ENCODE measurements around the gene SLC36A4. TPM values are rescaled to one million over a fixed set of nuclear protein-coding genes. Genes with fewer than 3 reads are reported as not detected.
"Not testable (repeated sequence)": the region's sequence is repeated elsewhere in the genome, so short reads cannot be mapped to it uniquely, and the experiment has no call there.

SLC36A4 gene
- polyA plus RNA-seq (2011; rRNA removed) (4.6 and 9.6 TPM in 2 replicates), polyA minus RNA-seq (2011; rRNA and poly(A)+ RNA removed) (5.2 and 9.8 TPM in 2 replicates)

DNA sequence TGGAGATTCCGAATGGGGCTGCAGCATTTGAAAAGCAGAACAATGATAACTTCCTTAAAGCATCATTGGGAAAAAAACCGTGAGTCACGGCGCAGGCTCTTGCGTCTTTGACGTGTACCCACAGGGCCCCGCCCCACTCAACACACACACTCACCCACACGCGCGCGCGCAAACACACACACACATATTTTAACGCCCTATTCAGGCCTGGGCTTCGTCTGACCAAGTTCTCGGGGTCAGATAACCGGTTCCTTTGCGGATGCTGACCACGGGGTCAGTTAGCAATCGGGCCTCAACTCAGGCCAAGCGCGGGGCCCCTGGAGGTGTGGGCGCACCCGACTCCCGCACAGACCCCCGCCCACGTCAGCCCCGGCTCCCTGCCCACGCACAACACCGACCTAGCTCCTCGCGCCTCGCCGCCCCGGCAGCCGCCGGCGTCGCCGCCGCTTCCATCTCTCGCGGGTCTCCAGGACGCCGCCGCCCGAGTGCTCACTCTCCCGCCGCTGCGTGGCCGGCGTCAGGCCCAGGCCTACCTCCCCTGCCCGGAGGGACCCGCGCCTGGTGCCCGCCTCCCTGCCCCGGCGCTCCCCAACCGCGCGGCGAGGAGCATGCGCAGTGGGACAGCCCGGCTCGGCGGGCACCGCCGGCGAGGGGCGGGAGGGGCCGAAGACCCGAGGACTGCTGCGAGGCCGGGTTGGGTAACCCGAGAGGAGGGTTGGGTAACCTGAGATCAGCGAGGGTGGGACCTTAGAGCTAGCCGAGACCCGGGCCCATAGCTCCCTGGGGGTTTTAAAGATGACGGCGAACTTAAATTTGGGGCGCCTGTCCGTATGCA lies at the start of gene SLC36A4:
Gene SLC36A4 (minus strand): TSS at position 612 of the 835 bp plus-strand sequence. CDS start 159 bp downstream, at position 453.
- Histone ChIP-seq H3K27me3 (ENCODE audit: control insufficient read depth, insufficient read depth, low read length) (no peaks in the 10 kb centered on the region; the same call in 1 of the 2 replicates), H3K36me3 (ENCODE audit: control insufficient read depth, insufficient read depth, low read length) (no peaks in the 10 kb centered on the region), H3K4me3 (ENCODE audit: low read depth, low read length) (peak within 1 kb of the TSS; percentile 68)
- ChIA-PET POLR2A (no interaction called here), CTCF (interaction anchor here (0.8 to 2.0 kb wide), 3 partner anchors 256 to 920 kb away, joined by 3 to 4 read pairs (median 3); no protein-coding TSS in a partner anchor)
- TF ChIP-seq, protein P1, sequence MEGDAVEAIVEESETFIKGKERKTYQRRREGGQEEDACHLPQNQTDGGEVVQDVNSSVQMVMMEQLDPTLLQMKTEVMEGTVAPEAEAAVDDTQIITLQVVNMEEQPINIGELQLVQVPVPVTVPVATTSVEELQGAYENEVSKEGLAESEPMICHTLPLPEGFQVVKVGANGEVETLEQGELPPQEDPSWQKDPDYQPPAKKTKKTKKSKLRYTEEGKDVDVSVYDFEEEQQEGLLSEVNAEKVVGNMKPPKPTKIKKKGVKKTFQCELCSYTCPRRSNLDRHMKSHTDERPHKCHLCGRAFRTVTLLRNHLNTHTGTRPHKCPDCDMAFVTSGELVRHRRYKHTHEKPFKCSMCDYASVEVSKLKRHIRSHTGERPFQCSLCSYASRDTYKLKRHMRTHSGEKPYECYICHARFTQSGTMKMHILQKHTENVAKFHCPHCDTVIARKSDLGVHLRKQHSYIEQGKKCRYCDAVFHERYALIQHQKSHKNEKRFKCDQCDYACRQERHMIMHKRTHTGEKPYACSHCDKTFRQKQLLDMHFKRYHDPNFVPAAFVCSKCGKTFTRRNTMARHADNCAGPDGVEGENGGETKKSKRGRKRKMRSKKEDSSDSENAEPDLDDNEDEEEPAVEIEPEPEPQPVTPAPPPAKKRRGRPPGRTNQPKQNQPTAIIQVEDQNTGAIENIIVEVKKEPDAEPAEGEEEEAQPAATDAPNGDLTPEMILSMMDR (IDR thresholded peaks at IDR 0.05; ENCODE audit: insufficient read depth, low read depth, low read length) = no peak
- peak; percentile 69 for DNase-seq (ENCODE audit: low read depth)

DNA sequence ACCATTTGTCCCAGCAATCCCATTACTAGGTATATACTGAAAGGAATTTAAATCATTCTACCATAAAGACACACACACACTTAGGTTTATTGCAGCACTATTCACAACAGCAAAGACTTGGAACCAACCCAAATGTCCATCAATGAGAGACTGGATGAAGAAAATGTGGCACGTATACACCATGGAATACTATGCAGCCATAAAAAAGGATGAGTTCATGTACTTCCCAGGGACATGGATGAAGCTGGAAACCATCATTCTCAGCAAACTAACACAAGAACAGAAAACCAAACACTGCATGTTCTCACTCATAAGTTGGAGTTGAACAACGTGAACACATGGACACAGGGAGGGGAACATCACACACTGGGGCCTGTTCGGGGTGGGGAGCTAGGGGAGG lies 49.0 kb upstream of the SLC36A4 start:
- H3K4me3 ChIP-seq (ENCODE audit: low read depth, low read length); H3K36me3 ChIP-seq (ENCODE audit: control insufficient read depth, insufficient read depth, low read length); DNase-seq (ENCODE audit: low read depth); CTCF ChIA-PET; POLR2A ChIA-PET; H3K27me3 ChIP-seq (ENCODE audit: control insufficient read depth, insufficient read depth, low read length): not testable (repeated sequence)

DNA sequence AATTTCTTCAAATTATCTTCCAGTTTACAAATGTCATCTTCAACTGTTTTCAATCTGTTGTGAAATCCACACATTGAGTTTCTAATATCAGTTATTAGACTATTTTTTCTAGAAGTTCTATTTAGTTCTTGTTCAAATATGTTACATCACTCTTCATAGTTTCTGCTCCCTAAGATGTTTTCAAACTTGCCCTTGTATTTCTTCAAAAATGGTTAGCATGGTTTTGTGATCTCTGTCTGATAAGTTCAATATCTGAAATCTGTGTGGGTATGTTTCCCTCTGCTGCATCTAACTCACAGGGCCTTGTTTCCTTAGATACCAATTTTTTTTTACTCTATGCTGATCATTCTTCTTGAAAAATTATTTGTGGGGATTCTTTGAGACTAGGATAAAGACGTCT lies 46.2 kb upstream of the SLC36A4 start:
- H3K36me3 ChIP-seq (ENCODE audit: control insufficient read depth, insufficient read depth, low read length) = no peaks in the 10 kb centered on the region
- no peak overlapping the region for H3K4me3 ChIP-seq (ENCODE audit: low read depth, low read length)
- CTCF ChIA-PET = no interaction called here
- no peak for DNase-seq (ENCODE audit: low read depth)
- POLR2A ChIA-PET = no interaction called here
- peaks cover under 1% of the 10 kb centered on the region; the same call in 1 of the 2 replicates for H3K27me3 ChIP-seq (ENCODE audit: control insufficient read depth, insufficient read depth, low read length)
- TF ChIP-seq, protein P1 (IDR thresholded peaks at IDR 0.05; ENCODE audit: insufficient read depth, low read depth, low read length) = no peak

DNA sequence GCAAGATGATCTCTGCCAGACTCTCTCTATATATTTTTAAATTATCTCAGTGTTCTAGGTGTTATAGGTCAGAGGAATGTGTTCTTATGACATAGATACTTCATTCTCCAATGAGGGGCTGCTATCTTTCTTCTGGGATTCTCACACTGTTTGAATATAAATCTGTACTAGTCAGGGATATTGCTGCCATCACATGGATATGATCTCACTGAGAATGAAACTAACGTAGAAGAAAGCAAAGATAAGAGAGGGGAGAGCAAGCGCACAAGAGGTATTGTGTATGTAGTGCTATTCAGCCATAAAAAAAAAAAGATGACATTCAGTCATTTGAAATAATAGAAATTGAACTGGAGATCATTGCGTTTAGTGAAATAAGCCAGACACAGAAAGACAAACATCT lies 42.2 kb upstream of the SLC36A4 start:
- DNase-seq (ENCODE audit: low read depth) = no peak
- peaks cover 2% of the 10 kb centered on the region for H3K27me3 ChIP-seq (ENCODE audit: control insufficient read depth, insufficient read depth, low read length)
- CTCF ChIA-PET = interaction anchor here (6.5 kb wide), 1 partner anchor 414 kb away, joined by 119 read pairs; no protein-coding TSS in a partner anchor
- TF ChIP-seq, protein P1 (IDR thresholded peaks at IDR 0.05; ENCODE audit: insufficient read depth, low read depth, low read length) = no peak
- no peaks in the 10 kb centered on the region for H3K36me3 ChIP-seq (ENCODE audit: control insufficient read depth, insufficient read depth, low read length)
- H3K4me3 ChIP-seq (ENCODE audit: low read depth, low read length) = no peak overlapping the region
- POLR2A ChIA-PET = no interaction called here

DNA sequence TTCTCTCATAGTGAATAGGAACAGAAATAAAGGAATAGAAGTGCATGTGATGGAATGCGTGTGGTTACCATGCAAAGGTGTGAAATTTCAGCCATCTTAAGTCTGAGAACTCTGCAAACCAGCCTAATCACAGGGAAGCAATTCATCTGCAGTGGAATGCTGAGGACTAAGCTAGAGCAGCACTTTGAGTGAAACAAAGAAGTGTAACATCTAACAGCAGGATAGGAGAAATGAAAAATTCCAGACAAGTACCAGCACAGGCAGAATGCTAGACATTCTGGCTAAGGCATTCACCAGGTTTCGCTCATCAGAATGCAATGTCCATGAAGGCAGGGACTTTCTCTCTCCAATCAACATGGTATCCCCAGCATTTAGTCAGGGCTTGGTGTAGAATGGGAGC lies 41.2 kb upstream of the SLC36A4 start:
- CTCF ChIA-PET = interaction anchor here (0.7 to 6.5 kb wide), 6 partner anchors 12 to 415 kb away, joined by 3 to 119 read pairs (median 3); no protein-coding TSS in a partner anchor

More for the DNA sequence above, 41.2 kb upstream of the SLC36A4 start:
- H3K4me3 ChIP-seq (ENCODE audit: low read depth, low read length) = no peak overlapping the region
- POLR2A ChIA-PET = no interaction called here
- no peak for DNase-seq (ENCODE audit: low read depth)
- no peaks in the 10 kb centered on the region for H3K36me3 ChIP-seq (ENCODE audit: control insufficient read depth, insufficient read depth, low read length)
- TF ChIP-seq, protein P1 (IDR thresholded peaks at IDR 0.05; ENCODE audit: insufficient read depth, low read depth, low read length) = no peak
- H3K27me3 ChIP-seq (ENCODE audit: control insufficient read depth, insufficient read depth, low read length) = peaks cover 3% of the 10 kb centered on the region

Measured in BJ (cell line).